AG20443 (cell line): ENCODE results near the gene FAM184A.
A peak's percentile ranks its signal among the peaks of the same experiment; 100 is the strongest.
"Not testable (repeated sequence)": the region's sequence is repeated elsewhere in the genome, so short reads cannot be mapped to it uniquely, and the experiment has no call there.

Experiments
- DNase-seq: peaks from one replicate; pipeline ENCODE4 v3.0.0; 2012; ENCODE audit warnings: low spot score, mixed read lengths

The FAM184A gene

GRCh38 chr6:119100115-119100514 lies 21.7 kb upstream of the FAM184A start:
- DNase-seq: no peak

- DNase-seq: not testable (repeated sequence)
Observed at GRCh38 chr6:119097815-119098361, 19.4 kb upstream of the FAM184A start.

- DNase-seq: no peak
Observed at GRCh38 chr6:119096721-119097565, 18.5 kb upstream of the FAM184A start.

- DNase-seq: no peak
Observed at GRCh38 chr6:119090256-119090655, 11.8 kb upstream of the FAM184A start.

- no peak for DNase-seq
Observed at GRCh38 chr6:119084784-119085183, 6.3 kb upstream of the FAM184A start.

GRCh38 chr6:119083007-119083406 lies 4.5 kb upstream of the FAM184A start:
- DNase-seq: no peak

- DNase-seq: no peak
Observed at GRCh38 chr6:119079283-119079809, 882 bp upstream of the FAM184A start.

- DNase-seq: peak; percentile 13
Observed at GRCh38 chr6:119077643-119078375, 655 bp downstream of the FAM184A start.

GRCh38 chr6:119077391-119077642 lies 1.1 kb downstream of the FAM184A start:
- no peak for DNase-seq

- DNase-seq: no peak
Observed at GRCh38 chr6:119076576-119077390, 1.7 kb downstream of the FAM184A start.

GRCh38 chr6:119076173-119076572 lies 2.3 kb downstream of the FAM184A start:
- no peak for DNase-seq

GRCh38 chr6:119075200-119075981 lies 3.1 kb downstream of the FAM184A start:
- no peak for DNase-seq

- DNase-seq: no peak
Observed at GRCh38 chr6:119073307-119074051, 5.0 kb downstream of the FAM184A start.

GRCh38 chr6:119071576-119071975 lies 6.9 kb downstream of the FAM184A start:
- no peak for DNase-seq

GRCh38 chr6:119067091-119067490 lies 11.4 kb downstream of the FAM184A start:
- DNase-seq: no peak

GRCh38 chr6:119066517-119066916 lies 11.9 kb downstream of the FAM184A start:
- no peak for DNase-seq

- DNase-seq: no peak
Observed at GRCh38 chr6:119065955-119066354, 12.5 kb downstream of the FAM184A start.

- no peak for DNase-seq
Observed at GRCh38 chr6:119065382-119065781, 13.1 kb downstream of the FAM184A start.

GRCh38 chr6:119063491-119063890 lies 15.0 kb downstream of the FAM184A start:
- no peak for DNase-seq

- no peak for DNase-seq
Observed at GRCh38 chr6:119061215-119061614, 17.2 kb downstream of the FAM184A start.
